NCI-H82 (cell line): ENCODE results near the gene NOL4L.

Experiments
- DNase-seq: peaks from one replicate; lab custom pipeline; 2025; lab: John Stamatoyannopoulos, UW

Gene NOL4L

GRCh38 chr20:32470025-32470861 is 114.9 kb downstream of the NOL4L start:
- DNase-seq, result peak; percentile 64

DNA sequence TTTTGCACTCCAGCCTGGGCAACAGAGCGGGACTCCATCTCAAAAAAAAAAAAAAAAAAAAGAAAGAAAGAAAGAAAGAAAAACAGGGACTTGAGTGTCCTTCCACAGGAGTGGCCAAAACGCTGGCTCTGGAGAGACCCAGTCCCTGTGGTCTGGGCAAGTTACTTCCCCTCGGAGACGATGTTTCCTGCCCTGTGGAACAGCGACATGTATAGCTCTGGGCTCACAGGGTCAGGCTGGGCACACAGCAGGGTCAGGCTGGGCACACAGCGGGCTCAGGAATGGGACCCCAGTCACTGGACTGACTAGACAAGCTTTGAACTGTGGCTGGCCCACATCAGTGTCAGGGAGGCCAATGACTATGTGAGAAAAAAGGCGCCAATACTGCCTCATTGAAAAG is 116.3 kb downstream of the NOL4L start:
- DNase-seq, result no peak

- no peak for DNase-seq
These were observed 116.9 kb downstream of the NOL4L start for GRCh38 chr20:32468313-32468640.

GRCh38 chr20:32467506-32468312 is 117.4 kb downstream of the NOL4L start:
- no peak for DNase-seq

GRCh38 chr20:32466739-32467505 is 118.2 kb downstream of the NOL4L start:
- no peak for DNase-seq

DNA sequence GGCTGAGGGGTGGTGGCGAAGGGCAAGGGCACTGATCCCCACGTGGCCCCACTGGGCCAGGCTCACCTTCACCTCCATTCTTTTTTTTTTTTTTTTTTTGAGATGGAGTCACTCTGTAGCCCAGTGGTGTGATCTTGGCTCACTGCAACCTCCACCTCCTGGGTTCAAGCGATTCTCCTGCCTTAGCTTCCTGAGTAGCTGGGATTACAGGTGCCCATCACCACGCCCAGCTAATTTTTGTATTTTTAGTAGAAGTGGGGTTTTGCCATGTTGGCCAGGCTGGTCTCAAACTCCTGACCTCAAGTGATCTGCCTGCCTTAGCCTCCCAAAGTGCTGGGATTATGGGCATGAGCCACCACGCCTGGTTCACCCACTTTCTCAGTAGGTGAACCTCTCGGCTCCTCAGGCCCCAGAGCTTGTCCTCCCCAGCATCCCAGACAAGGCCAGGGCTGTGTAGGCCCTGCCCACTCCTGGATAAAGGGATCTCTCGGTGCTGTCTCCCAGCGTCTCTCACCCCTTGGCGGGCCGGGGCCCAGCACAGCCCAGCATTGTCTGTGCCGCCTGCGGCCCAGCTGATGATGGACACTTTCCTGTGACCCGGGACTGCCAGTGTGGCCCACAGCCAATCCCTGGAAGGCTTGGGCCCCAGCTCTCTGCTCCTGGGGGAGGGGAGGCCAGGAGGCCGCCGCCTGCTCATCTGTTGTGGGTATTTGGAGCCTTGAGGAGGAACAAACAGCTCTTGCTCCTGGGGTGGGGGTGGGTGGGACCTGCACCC is 119.0 kb downstream of the NOL4L start:
- peak; percentile 56 for DNase-seq

GRCh38 chr20:32465092-32465900 is 119.8 kb downstream of the NOL4L start:
- no peak for DNase-seq

DNA sequence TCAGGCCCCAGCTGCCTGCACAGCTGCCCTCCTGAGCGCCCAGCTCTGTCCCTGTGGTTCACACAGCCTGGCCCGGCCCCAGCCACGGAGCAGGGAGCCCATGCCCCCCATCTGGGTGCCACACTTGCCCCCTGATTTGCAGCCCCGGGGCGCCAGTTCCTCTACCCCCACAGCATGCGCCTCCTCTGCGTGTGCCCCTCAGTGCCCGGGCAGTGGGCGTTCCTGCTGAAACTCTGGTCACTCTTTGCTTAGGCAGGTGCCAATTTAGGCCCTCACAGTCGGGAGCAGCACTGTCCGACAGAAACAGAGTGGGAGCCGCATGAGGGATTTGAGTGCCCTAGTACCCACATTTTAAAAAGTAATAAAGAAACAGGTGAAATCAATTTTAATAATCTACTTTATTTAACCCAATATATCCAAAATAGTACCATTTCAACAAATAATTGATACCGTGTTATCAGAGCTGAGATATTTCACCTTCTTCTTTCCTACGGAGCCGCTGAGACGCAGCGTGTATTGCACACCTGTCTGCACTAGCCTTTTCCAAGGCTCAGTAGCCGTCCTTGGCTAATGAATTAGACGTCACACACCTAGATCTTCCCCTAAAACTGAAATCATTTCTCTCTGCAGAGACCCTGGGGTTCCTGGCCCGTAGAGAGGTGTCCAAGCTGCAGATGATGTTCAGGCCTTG is 120.6 kb downstream of the NOL4L start:
- no peak for DNase-seq

DNA sequence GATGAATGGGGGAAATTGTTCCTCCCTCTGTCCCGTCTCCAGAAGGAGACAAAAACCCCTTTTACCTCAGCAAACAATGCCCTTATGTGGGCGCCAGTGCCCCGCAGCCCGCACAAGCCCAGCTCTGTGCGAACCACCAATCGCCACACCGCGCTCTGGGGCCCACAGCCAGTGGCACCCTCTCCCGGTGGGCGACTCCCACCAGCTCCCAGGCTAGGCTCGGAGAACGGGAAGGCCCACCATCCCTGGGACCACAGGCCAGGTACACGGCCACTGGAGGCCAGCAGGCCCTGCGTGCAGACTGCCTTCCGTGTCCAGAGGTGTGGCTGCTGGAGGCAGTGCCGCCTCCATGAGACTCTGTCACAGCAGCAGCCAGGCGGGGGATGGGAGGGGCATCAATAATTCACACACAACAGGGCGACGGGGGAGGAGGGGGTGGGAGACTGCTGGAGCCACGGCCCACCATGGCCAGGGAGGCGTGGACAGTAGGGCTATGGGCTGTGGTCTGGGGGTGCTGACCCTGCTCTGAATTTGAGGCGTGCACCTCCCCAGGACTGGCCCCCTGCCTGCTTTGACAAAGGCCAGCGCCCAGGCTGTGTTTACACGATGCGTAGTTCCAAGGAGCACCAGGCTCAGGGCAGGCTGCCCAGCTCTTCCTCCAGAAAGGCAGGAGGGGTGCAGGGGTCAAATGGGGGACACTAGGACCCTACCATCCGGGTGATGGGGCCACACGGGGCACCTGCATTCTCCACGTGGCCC is 121.3 kb downstream of the NOL4L start:
- DNase-seq, result no peak

DNA sequence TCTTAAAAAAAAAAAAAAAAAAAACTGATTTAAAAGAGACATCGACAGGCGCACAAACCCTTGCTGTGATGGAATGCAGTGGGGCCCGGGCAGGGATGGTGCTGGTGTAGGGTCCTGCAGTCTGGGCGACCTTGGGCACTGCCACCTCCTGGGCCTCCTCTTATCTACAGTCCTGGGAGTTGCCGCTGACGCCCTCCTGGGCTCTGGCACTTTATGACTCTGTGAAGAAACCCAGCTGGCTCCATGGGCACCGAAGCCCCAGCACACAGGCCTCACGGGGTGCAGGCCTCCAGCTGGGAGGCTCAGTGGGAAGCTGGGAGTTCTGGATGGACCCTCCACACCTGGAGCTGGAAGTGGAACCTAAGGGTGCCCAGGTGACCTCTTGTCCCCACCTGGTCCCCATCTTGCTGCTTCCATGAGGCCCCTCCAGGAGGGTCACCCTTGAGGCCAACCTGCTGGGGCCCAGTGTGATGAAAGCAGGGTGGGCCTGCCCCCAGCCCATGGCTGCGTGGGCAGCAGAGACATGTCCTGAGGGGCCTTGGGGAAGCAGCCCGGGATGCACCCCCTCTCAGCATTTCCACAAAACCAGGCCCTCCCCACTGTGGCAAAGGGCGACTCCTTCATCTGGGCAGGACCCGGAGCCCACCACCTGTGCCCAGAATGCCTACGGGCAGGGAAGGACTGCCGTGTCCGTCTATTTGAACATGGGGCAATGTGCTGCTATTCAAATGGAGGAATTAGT is 122.1 kb downstream of the NOL4L start:
- no peak for DNase-seq

- DNase-seq, result no peak
These were observed 123.1 kb downstream of the NOL4L start for GRCh38 chr20:32461836-32462600.

GRCh38 chr20:32460683-32461320 is 124.3 kb downstream of the NOL4L start:
- no peak for DNase-seq

DNA sequence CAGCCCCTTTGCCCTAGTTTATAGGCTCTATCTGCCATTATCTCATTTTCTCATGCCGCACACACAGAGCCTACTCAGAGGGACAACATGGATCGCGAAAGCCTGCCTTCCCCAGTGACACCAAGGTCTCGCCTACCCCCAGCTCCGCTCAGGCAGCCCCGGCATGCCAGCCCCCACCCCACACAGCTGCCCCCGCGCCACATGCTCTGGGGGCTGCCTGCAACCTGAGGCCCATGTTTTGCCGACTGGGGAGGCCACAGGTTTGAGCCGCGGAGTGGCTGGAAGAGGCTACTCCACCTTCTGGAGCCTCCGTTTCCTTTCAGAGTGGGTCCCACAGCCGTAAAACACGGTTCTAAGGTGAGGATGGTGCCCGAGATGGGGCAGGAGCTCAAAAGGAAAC is 124.9 kb downstream of the NOL4L start:
- DNase-seq, result no peak

GRCh38 chr20:32458837-32459220 is 126.3 kb downstream of the NOL4L start:
- DNase-seq, result no peak

GRCh38 chr20:32458061-32458836 is 126.9 kb downstream of the NOL4L start:
- DNase-seq, result peak; percentile 42

- DNase-seq, result peak; percentile 94
These were observed 127.6 kb downstream of the NOL4L start for GRCh38 chr20:32457479-32457986.
